Activated T-cell treated with anti-CD3 and anti-CD28 coated beads, Interleukin-2, amount 50 U/mL, for 48 hours (primary cell): Measurements from ENCODE around the gene LCP2.

ENCODE experiments used
- DNase-seq, 2 experiments: peaks; one replicate each; pipeline ENCODE4 v3.0.0-alpha.2; 2020

Gene LCP2

DNA sequence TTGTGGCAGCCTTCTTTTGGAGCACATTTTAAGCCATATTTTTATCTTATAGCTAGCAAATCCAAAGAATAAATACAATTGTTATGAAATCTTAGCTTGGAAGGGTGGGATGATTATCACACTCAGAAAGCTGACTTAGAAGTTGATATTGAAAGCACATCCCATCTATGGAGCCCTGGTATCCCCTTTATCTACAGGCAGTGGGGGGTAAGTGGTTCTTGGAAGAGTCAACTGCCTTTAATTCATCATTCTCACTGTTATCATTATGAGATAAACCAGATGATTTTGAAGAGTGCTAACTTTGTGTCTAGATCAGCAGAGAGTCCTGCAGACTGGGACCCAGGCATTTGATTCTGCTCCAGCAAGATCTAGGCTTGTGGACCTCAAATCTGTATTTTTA lies 3.0 kb downstream of the LCP2 start:
- DNase-seq, result no peak

DNA sequence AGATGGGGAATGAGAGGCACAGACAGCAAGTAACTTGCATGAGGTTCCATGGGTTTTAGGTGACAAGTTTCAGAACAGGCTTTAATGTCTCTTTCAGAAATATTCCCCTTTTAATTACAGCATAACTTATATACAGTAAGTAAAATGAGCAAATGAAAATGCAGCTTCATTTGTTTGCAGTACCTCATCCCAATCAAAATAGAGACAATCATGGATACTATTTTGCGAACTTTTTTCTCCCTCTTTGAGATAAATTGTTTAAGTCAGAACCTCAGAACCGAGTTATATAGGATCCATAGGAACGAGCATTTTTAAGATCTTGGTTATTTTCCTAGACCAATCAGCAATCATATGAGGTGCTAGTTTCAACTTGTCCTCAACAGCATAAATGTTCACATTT lies 3.5 kb downstream of the LCP2 start:
- no peak for DNase-seq

DNA sequence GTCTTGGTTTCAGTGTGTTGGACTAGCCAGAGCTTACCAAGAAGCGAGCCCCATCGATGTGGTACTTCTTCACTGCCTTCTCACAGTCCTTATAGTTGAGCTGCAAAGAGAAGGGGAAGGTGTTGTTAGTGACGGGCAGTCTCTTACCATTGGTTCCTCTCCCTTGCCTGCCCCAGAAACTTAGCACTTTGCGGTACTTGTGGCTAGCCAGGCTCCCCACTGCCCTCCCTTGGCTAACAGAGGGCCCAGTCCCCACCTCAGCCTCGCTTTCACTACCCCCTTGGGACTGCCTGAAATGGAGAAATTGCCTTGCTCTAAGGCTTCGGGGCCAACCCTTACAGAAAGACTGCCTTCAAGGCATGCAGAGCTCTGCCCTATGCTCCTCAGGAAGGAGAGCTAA lies 4.3 kb downstream of the LCP2 start:
- peak; percentile 65 to 76 for DNase-seq

- peak in 1 of 2 experiments; percentile 17 for DNase-seq
Observed at GRCh38 chr5:170292179-170293104, 5.1 kb downstream of the LCP2 start.

DNA sequence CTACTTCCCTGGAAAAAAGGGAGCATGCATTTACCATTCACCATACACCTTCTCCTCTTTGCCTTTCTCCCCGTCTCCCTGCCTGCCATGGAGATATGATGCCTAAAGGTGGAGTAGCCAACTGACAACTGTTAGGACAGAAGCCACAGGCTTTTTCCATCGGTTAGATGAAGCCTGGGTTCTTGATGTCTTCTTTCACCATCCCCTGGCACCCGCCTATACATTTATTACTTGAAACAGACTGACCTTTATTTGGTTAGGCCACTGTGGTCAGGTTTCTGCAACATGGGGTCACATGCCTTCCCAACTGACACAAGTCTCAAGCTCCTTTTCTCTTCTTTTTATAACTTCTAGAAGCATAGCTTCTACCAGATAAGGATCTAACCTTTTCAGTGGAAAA lies 7.1 kb downstream of the LCP2 start:
- DNase-seq, result peak in 1 of 2 experiments; percentile 17

- peak in 1 of 2 experiments; percentile 38 for DNase-seq
Observed at GRCh38 chr5:170289764-170290163, 7.8 kb downstream of the LCP2 start.

GRCh38 chr5:170289121-170289520 lies 8.5 kb downstream of the LCP2 start:
- no peak for DNase-seq

- peak in 1 of 2 experiments; percentile 19 for DNase-seq
Observed at GRCh38 chr5:170288551-170288950, 9.0 kb downstream of the LCP2 start.

DNA sequence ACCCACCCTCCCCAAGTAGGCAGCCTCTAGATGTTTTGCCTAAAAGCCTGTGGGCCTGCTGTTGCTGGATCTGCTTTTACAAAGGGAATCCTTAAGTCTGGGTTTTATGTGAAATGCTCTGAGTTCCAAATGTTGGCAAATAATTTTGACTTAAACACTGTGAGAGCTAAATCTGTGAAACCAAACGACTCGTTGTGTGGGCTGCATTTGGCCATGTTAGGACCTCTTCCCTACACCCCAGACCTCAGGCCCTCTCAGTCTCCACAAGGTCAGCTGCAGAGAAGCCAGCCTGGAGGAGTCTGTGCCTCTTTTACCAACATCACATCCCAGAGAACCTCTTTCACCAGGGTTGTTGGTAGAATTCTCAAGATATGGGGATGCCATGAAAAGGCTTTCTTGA lies 9.4 kb downstream of the LCP2 start:
- peak in 1 of 2 experiments; percentile 22 for DNase-seq

- DNase-seq, result no peak
Observed at GRCh38 chr5:170287532-170287931, 10.0 kb downstream of the LCP2 start.

- DNase-seq, result no peak
Observed at GRCh38 chr5:170286386-170286925, 11.1 kb downstream of the LCP2 start.

GRCh38 chr5:170285181-170285580 lies 12.4 kb downstream of the LCP2 start:
- no peak for DNase-seq

- DNase-seq, result no peak
Observed at GRCh38 chr5:170284231-170284630, 13.3 kb downstream of the LCP2 start.

GRCh38 chr5:170283296-170283695 lies 14.3 kb downstream of the LCP2 start:
- no peak for DNase-seq

DNA sequence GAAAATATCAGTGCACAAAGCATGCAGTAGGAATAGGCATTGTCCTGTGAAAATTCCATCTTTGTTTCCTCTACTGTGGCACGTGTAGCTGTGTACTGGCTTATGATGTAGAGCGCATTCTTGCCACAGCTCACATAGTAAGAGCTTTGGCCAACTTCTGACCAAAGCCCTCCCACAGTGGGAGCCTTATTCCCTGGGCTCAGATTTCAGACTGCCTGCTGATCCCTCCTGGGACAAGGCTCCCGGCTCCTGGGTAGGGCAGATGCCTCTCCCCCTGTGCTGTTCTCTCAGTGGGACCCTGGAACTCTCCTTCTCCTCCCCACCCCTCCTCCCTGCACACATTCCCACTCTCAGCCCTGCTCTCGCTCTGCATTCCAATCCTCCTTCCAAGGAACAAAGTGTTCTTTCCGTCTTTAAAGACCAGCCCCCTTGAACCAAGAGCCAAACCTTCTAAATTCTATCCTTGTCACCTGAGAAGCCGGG lies 17.5 kb downstream of the LCP2 start:
- DNase-seq, result no peak

DNA sequence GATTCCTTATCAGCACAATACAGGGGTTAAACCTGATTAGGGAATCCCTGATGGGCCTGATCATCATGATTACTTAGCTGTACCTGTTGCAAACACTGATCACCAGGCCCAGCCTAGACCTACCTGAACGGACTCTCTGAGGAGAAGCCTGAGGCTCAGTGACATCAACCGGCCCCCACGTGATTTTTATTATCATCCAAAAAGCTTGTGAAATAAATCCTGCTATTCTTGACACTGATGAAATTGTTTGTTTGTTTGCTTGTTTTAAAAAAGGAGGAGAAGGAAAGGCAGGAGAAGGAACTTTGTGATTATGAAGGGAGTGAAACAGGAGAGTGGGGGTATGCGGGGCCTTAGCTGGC lies 18.1 kb downstream of the LCP2 start:
- no peak for DNase-seq

DNA sequence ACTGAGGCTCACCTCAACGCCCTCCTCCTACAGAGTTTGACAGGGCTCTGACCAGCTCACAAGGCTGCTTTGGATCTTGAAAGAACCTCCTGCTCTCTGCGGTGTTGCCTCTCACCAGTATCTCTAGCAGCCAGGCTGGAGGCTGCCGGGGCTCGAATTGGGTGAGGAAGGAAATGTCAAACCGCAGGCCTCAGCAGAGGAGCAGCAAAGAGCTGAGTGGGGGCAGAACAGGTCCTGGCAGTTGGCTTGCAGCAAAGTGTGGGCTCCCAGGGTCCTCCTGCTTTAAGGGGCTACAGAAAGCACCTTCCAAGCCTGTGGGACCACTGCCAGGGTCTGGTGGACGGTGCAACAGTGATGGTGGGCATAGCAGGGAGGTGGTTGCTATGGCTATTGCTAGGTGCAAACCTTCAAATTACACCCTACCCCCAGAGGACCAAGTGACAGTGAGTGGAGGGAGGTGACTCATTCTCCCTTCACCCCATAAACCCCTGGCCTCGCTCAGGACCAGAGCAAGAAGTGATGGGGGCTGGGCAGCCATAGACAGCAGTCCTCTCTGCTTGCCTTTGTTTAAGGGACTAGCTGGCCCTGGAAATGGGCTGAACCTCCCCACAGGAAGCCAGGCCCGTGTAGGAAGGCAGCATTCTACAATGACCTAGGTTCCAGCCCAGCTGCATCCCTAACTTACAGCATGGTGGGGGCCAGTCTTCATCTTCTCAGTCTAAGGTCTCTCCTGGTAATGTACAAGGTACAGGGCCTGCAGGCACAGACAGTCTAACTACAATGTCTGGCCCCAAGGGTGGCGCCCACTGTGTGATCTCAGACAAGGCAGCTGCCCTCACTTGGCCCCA lies 18.7 kb downstream of the LCP2 start:
- peak; percentile 90 for DNase-seq

DNA sequence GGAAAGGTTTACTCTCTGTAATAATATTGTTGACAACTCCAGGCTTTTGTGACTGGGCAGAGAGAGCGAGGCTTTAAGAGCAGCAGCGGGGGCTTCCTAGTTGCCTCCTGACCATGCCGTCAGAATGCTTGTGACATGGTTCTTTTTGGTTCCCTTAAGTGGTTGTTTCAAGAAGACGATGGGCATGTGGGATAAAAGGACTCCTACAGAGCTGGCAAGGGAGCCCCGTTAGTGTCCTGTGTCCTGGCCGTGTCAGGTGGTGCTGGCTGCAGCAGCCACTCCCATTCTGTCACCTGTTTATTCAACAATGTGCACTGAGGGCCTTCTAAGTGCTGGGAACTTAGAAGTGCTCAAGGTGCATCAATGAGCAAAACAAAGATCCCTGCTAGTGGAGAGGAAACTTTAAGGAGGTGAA lies 19.7 kb downstream of the LCP2 start:
- peak; percentile 35 to 36 for DNase-seq

DNA sequence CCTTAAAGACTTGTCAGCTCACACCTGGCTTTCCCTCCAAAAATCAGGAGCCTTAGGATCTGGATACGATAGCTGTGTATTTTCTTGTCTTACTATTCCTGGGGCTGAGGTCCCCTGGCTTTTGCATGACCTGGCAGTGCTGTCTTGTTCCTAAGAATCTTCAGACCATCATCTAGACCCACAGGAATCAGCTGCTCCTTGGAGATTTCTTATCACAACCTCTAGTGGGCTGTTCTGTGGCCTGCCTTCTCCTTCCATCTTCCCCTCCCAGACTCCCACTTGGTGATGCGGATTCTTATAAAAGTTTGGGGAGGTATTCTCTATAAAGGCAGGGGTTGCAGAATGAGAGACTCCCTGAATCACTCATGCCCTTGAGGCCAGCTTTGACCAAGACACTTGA lies 21.4 kb downstream of the LCP2 start:
- peak in 1 of 2 experiments; percentile 31 for DNase-seq

GRCh38 chr5:170275376-170275994 lies 22.1 kb downstream of the LCP2 start:
- peak in 1 of 2 experiments; percentile 48 for DNase-seq

GRCh38 chr5:170273968-170274710 lies 23.4 kb downstream of the LCP2 start:
- peak; percentile 69 to 74 for DNase-seq
